ENCODE measurements around the gene WFDC2. TPM values are rescaled to one million over a fixed set of nuclear protein-coding genes. Genes with fewer than 3 reads are reported as not detected.
A peak's percentile ranks its signal among the peaks of the same experiment; 100 is the strongest.

WFDC2 gene, protein sequence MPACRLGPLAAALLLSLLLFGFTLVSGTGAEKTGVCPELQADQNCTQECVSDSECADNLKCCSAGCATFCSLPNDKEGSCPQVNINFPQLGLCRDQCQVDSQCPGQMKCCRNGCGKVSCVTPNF
- not detected in 2 replicates for polyA plus RNA-seq (2011; rRNA removed)
- 0.15 and 0.16 TPM in 2 replicates for polyA plus RNA-seq (2012; cell fraction: cytosol; rRNA removed)
- polyA plus RNA-seq (2012; cell fraction: nucleus; rRNA removed), result 0.23 TPM in 1 of 2 replicates, not detected in the other
- polyA plus RNA-seq (2017; fragmentation: RNase III; extraction: RNeasy Plus Mini Kit Qiagen cat#74134 plus additional on column Dnase treatment), result 0.22 TPM in 1 of 3 replicates, not detected in the others
- polyA minus RNA-seq (2011; rRNA and poly(A)+ RNA removed), result not detected in 2 replicates

DNA sequence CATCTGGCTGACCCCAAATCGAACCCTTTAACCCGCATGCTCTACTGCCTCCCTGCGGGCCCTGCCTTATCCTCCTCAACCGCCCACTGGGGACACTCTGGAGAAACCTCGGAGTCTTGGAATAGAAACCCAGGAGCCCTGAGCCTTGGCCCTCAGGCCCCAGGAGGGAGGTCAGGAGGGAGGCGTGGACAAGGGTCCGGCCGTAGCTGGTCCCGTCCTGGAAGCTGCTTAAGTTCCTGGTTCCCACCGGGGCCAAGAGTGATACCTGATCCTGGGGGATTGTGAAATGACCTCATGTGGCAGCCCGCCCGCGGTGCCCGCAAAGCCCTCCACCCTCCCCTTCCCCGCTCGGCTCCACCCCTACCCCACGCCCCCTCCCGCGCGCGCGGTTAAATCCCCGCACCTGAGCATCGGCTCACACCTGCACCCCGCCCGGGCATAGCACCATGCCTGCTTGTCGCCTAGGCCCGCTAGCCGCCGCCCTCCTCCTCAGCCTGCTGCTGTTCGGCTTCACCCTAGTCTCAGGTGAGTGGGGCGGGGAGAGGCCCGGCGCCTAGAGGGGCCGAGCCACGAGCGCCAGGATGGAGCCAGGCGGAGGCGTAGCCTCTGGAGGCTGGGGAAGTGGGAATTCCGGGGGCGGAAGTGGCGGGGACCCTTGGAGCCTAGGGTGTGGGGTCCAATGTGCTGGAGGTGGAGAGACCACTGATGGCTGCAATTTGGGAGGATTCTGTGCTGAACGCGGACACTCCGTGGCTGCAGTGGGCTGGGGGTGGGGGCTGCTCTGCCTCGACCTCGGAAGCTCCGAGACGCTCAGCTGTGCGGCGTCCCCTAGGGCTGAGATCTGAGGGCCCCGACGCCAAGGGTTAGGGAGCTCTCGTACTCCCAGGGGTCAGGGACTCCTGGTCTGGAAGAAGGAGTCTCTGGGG, at the start of gene WFDC2:
TSS of gene WFDC2 (plus strand) at position 418 of the 926 bp plus-strand sequence. CDS start at position 447, 29 bp downstream.
- Histone ChIP-seq H3K9me3 (peaks cover 5% of the 10 kb centered on the region; the same call in 1 of the 3 replicates), H3K4me3 (peak within 1 kb of the TSS; percentile 39), H3K27ac (peak within 1 kb of the TSS in 1 of 2 experiments; percentile 20; a peak in 2 of 6 replicates), H3K4me2 (peak within 1 kb of the TSS; percentile 71), H3K4me1 (peaks cover 8% of the 10 kb centered on the region; the same call in 2 of the 3 replicates)
- FAIRE-seq, result no peak
- CTCF ChIA-PET, result interaction anchor here (0.6 to 1.1 kb wide), 6 partner anchors 9 to 168 kb away, joined by 3 to 5 read pairs (median 3); partner anchors contain the start of gene SYS1
- WGBS (ENCODE audit: missing lambda C conversion rate), result 38% methylated on average over 30 of the region's 54 CpGs
- peak; percentile 39 to 63; a peak in 5 of 6 replicates for ATAC-seq
- POLR2A ChIA-PET, result no interaction called here
- no peak for DNase-seq (ENCODE audit: low read depth in 1 of 2, low spot score in 1 of 2)
- TF ChIP-seq JUNB (IDR thresholded peaks at IDR 0.05), result no peak
- TF ChIP-seq EP300 (IDR thresholded peaks at IDR 0.05), result no peak
- TF ChIP-seq CBX2 (IDR thresholded peaks at IDR 0.05; ENCODE audit: borderline replicate concordance, low read depth), result no peak
- TF ChIP-seq, protein P1, sequence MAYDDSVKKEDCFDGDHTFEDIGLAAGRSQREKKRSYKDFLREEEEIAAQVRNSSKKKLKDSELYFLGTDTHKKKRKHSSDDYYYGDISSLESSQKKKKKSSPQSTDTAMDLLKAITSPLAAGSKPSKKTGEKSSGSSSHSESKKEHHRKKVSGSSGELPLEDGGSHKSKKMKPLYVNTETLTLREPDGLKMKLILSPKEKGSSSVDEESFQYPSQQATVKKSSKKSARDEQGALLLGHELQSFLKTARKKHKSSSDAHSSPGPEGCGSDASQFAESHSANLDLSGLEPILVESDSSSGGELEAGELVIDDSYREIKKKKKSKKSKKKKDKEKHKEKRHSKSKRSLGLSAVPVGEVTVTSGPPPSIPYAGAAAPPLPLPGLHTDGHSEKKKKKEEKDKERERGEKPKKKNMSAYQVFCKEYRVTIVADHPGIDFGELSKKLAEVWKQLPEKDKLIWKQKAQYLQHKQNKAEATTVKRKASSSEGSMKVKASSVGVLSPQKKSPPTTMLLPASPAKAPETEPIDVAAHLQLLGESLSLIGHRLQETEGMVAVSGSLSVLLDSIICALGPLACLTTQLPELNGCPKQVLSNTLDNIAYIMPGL (CRISPR knock-in tag; IDR thresholded peaks at IDR 0.05; ENCODE audit: borderline replicate concordance), result no peak
- no peak for TF ChIP-seq ZSCAN20 (CRISPR knock-in tag; IDR thresholded peaks at IDR 0.05)
- TF ChIP-seq CHD2 (IDR thresholded peaks at IDR 0.05; ENCODE audit: low read length, partially characterized antibody), result no peak
- no peak for TF ChIP-seq EHMT2 (IDR thresholded peaks at IDR 0.05; ENCODE audit: low read depth)

DNA sequence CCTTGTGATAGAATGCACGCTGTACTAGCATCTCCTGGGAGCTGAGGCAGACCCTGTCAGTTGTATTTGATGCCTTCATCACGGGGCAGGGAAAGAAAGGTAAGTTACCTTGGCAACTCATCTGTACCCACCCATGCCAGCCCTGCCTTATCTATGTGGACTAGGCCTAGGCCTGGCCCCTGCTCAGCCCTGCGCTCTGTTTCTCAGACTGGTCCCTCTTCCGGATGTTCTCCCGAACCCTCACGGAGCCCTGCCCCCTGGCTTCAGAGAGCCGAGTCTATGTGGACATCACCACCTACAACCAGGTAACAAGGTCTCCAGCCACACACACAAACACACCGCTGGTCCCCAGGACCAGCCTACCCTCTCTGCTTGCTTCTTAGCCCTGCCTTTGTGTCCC, 49.4 kb upstream of the WFDC2 start:
- Histone ChIP-seq H3K9me3 (no peaks in the 10 kb centered on the region), H3K4me1 (peaks cover 37% of the 10 kb centered on the region), H3K4me3 (no peak overlapping the region), H3K27ac (peak overlapping the region; percentile 42 to 58; a peak in 3 of 6 replicates), H3K4me2 (peak overlapping the region; percentile 64)
- CTCF ChIA-PET, result interaction anchor here (1.2 to 7.9 kb wide), 11 partner anchors 16 to 352 kb away, joined by 3 to 70 read pairs (median 7); partner anchors contain the start of gene SYS1
- no peak for ATAC-seq
- no peak for DNase-seq (ENCODE audit: low read depth in 1 of 2, low spot score in 1 of 2)
- 95% methylated on average over 8 of the region's 8 CpGs for WGBS (ENCODE audit: missing lambda C conversion rate)
- no peak for FAIRE-seq
- POLR2A ChIA-PET, result interaction anchor here (1.0 to 1.6 kb wide), 5 partner anchors 8 to 515 kb away, joined by 4 to 6 read pairs (median 5); partner anchors contain the start of gene SYS1
- no peak for TF ChIP-seq EHMT2 (IDR thresholded peaks at IDR 0.05; ENCODE audit: low read depth)
- TF ChIP-seq, protein P2, sequence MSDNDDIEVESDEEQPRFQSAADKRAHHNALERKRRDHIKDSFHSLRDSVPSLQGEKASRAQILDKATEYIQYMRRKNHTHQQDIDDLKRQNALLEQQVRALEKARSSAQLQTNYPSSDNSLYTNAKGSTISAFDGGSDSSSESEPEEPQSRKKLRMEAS (IDR thresholded peaks at IDR 0.05), result no peak
- TF ChIP-seq FOSL2 (IDR thresholded peaks at IDR 0.05), result no peak
- TF ChIP-seq FOSL2 (CRISPR knock-in tag; IDR thresholded peaks at IDR 0.05), result no peak
- TF ChIP-seq ZC3H11A (IDR thresholded peaks at IDR 0.05), result no peak
- TF ChIP-seq NFE2L2 (conservative IDR thresholded peaks at IDR 0.05; ENCODE audit: low read length), result no peak
- TF ChIP-seq, protein P3, sequence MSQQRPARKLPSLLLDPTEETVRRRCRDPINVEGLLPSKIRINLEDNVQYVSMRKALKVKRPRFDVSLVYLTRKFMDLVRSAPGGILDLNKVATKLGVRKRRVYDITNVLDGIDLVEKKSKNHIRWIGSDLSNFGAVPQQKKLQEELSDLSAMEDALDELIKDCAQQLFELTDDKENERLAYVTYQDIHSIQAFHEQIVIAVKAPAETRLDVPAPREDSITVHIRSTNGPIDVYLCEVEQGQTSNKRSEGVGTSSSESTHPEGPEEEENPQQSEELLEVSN (IDR thresholded peaks at IDR 0.05; ENCODE audit: borderline replicate concordance, low read depth), result no peak
- TF ChIP-seq CBX8 (IDR thresholded peaks at IDR 0.05), result no peak
- no peak for TF ChIP-seq HOXB13 (CRISPR knock-in tag; IDR thresholded peaks at IDR 0.05; ENCODE audit: low read depth)
- TF ChIP-seq BHLHE40 (IDR thresholded peaks at IDR 0.05; ENCODE audit: low read depth, low read length), result no peak
- no peak for TF ChIP-seq RNF2 (IDR thresholded peaks at IDR 0.05; ENCODE audit: borderline replicate concordance, low read depth)
- TF ChIP-seq TP53 (CRISPR knock-in tag; IDR thresholded peaks at IDR 0.05), result no peak
- TF ChIP-seq, protein P4, sequence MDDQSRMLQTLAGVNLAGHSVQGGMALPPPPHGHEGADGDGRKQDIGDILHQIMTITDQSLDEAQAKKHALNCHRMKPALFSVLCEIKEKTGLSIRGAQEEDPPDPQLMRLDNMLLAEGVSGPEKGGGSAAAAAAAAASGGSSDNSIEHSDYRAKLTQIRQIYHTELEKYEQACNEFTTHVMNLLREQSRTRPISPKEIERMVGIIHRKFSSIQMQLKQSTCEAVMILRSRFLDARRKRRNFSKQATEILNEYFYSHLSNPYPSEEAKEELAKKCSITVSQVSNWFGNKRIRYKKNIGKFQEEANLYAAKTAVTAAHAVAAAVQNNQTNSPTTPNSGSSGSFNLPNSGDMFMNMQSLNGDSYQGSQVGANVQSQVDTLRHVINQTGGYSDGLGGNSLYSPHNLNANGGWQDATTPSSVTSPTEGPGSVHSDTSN (IDR thresholded peaks at IDR 0.05), result no peak
- no peak for TF ChIP-seq KDM1A (IDR thresholded peaks at IDR 0.05; ENCODE audit: low read depth)

All from A549 (cell line).